Kidney (tissue), 14 donors: Measurements from ENCODE around the gene PAEP. TPM values are rescaled to one million over a fixed set of nuclear protein-coding genes. Genes with fewer than 3 reads are reported as not detected.

Experiments
- DNase-seq, 5 donors: peaks; one replicate each; pipeline ENCODE4 v3.0.0-alpha.2; 2013 to 2020
- FAIRE-seq: peaks from 2 replicates; lab custom pipeline; 2012; peaks lifted over from hg19 to GRCh38; lab: Jason Lieb, UNC
- H3K27ac ChIP-seq, 2 donors: one replicate each; pipeline ENCODE4 v1.7.0; 2013; ENCODE audit warnings: low read depth in 2 of 2, low read length in 2 of 2, inconsistent platforms in 1 of 2
- H3K27me3 ChIP-seq: one replicate; pipeline ENCODE4 v1.7.1; 2013; ENCODE audit warnings: low read length, inconsistent platforms; ENCODE audit not compliant: control insufficient read depth, insufficient read depth
- H3K36me3 ChIP-seq, 3 donors: one replicate each; pipeline versions ENCODE4 v1.7.0 to v1.7.1; 2013; ENCODE audit warnings: low read length in 3 of 3, control low read depth in 1 of 3, inconsistent platforms in 1 of 3; ENCODE audit not compliant: insufficient read depth in 3 of 3, control insufficient read depth in 2 of 3
- H3K4me1 ChIP-seq, 3 donors: one replicate each; pipeline versions ENCODE4 v1.7.0 to v1.7.1; 2013; ENCODE audit warnings: low read length in 3 of 3, inconsistent platforms in 1 of 3, low read depth in 1 of 3; ENCODE audit not compliant: control insufficient read depth in 2 of 3, insufficient read depth in 2 of 3
- H3K4me3 ChIP-seq, 3 donors: one replicate each; pipeline versions ENCODE4 v1.7.0 to v1.8.1; 2013; ENCODE audit warnings: low read length in 3 of 3, control low read depth in 1 of 3, inconsistent platforms in 1 of 3
- H3K9ac ChIP-seq, 3 donors: one replicate each; pipeline versions ENCODE4 v1.7.0 to v1.7.1; 2013; ENCODE audit warnings: low read length in 3 of 3, control low read depth in 1 of 3, inconsistent platforms in 1 of 3
- H3K9me3 ChIP-seq, 3 donors: one replicate each; pipeline versions ENCODE4 v1.7.0 to v1.7.1; 2013; ENCODE audit warnings: low read length in 3 of 3, control low read depth in 1 of 3, inconsistent platforms in 1 of 3; ENCODE audit not compliant: control insufficient read depth in 2 of 3, insufficient read depth in 1 of 3
- CTCF ChIP-seq: IDR thresholded peaks from 3 replicates; pipeline ENCODE4 v1.5.1; 2012; ENCODE audit warnings: mild to moderate bottlenecking, moderate library complexity, borderline replicate concordance; ENCODE audit not compliant: insufficient read depth; ENCODE audit errors: extremely low read depth
- intact Hi-C: fragments of 100-400 bp; cut with DNase I; formaldehyde crosslinking; loops from one replicate; pipeline ENCODE4 v1.11.1; 2022
- polyA plus RNA-seq: library from polyadenylated mRNA; stranded (reverse); fragments of 350-450 nt; fragmentation: Illumina TruSeq; extraction: RNeasy Lipid Tissue Mini Kit (QIAGEN cat#74804); gene quantifications from one replicate; pipeline ENCODE4 v1.2.3, GENCODE V29; 2014; ENCODE audit warnings: low read depth, low replicate concordance; ENCODE audit not compliant: insufficient read depth
- total RNA-seq: library from RNA; stranded (reverse); fragmentation: NEBNext Ultra II Directional; extraction: Animal tissue kit (Norgen Biotek cat#: 25700); gene quantifications from one replicate; pipeline ENCODE4 v1.2.1, GENCODE V29; 2021
- donor health status: control.
- donor health status: control.
- donor health status: control.
- donor health status: control.
- donor health status: control.
- donor health status: DM: yes; HTN: yes; CAD: no.
- donor health status: Normal renal cell carcinoma (clear cell type).

PAEP gene
- total and polyA plus RNA-seq, 2 donors from 2014 or later = not detected

GRCh38 chr9:135563039-135563476 lies 1.5 kb downstream of the PAEP start:
- intact Hi-C loops = no loop called here

GRCh38 chr9:135563858-135564257 lies 2.3 kb downstream of the PAEP start:
- FAIRE-seq (no peak), DNase-seq (peak in 1 of 5 donors; percentile 18)
- Histone ChIP-seq H3K9me3 (no peaks in the 10 kb centered on the region), H3K4me3 (no peak overlapping the region), H3K27ac (no peak overlapping the region), H3K27me3 (no peaks in the 10 kb centered on the region), H3K36me3 (no peaks in the 10 kb centered on the region), H3K4me1 (no peaks in the 10 kb centered on the region), H3K9ac (no peak overlapping the region)
- TF ChIP-seq CTCF = no peak
- intact Hi-C loops = no loop called here

More at GRCh38 chr9:135563039-135563476, 1.5 kb downstream of the PAEP start:
- no peaks in the 10 kb centered on the region for H3K9me3 ChIP-seq
- no peak overlapping the region for H3K4me3 ChIP-seq
- H3K36me3 ChIP-seq = no peaks in the 10 kb centered on the region
- H3K4me1 ChIP-seq = no peaks in the 10 kb centered on the region
- TF ChIP-seq CTCF = no peak
- FAIRE-seq (no peak), DNase-seq (no peak)
- no peak overlapping the region for H3K27ac ChIP-seq
- H3K27me3 ChIP-seq = no peaks in the 10 kb centered on the region
- no peak overlapping the region for H3K9ac ChIP-seq

- no peak overlapping the region for H3K4me3 ChIP-seq
- TF ChIP-seq CTCF = no peak
- peak in 1 of 5 donors; percentile 31 for DNase-seq
- H3K27ac ChIP-seq = no peak overlapping the region
- no peaks in the 10 kb centered on the region for H3K36me3 ChIP-seq
- intact Hi-C loops = no loop called here
- H3K9me3 ChIP-seq = no peaks in the 10 kb centered on the region
- H3K9ac ChIP-seq = no peak overlapping the region
- H3K4me1 ChIP-seq = no peaks in the 10 kb centered on the region
- no peak for FAIRE-seq
- H3K27me3 ChIP-seq = no peaks in the 10 kb centered on the region
These were observed 3.6 kb downstream of the PAEP start for GRCh38 chr9:135565141-135565628.

- TF ChIP-seq CTCF = no peak
- Histone ChIP-seq H3K9ac (no peak overlapping the region), H3K27me3 (no peaks in the 10 kb centered on the region), H3K4me1 (no peaks in the 10 kb centered on the region), H3K9me3 (no peaks in the 10 kb centered on the region), H3K4me3 (no peak overlapping the region), H3K36me3 (no peaks in the 10 kb centered on the region), H3K27ac (no peak overlapping the region)
- peak in 3 of 5 donors; percentile 13 to 24 (median 13) for DNase-seq
- intact Hi-C loops = no loop called here
- FAIRE-seq = no peak
These were observed 4.1 kb downstream of the PAEP start for GRCh38 chr9:135565636-135566035.
